LHCN-M2 (cell line): Measurements from ENCODE around the gene THSD8. TPM values are rescaled to one million over a fixed set of nuclear protein-coding genes. Genes with fewer than 3 reads are reported as not detected.
"Not testable (repeated sequence)": the region's sequence is repeated elsewhere in the genome, so short reads cannot be mapped to it uniquely, and the experiment has no call there.

ENCODE experiments used
- DNase-seq: peaks from one replicate; pipeline ENCODE4 v3.0.0-alpha.2; 2012; ENCODE audit warnings: low read depth
- total RNA-seq: library from RNA; depleted of rRNA; stranded (reverse); fragments of >200 nt; gene quantifications from 2 replicates; pipeline ENCODE4 v1.2.3, GENCODE V29; 2014

THSD8 gene
- total RNA-seq, 1 experiment from 2014 or later, result not detected

GRCh38 chr19:12825254-12826131 lies 23.6 kb downstream of the THSD8 start:
- no peak for DNase-seq

- no peak for DNase-seq
Measured at GRCh38 chr19:12828494-12828893, 26.6 kb downstream of the THSD8 start.

GRCh38 chr19:12833418-12833737 lies 31.5 kb downstream of the THSD8 start:
- no peak for DNase-seq

GRCh38 chr19:12833738-12834565 lies 32.1 kb downstream of the THSD8 start:
- no peak for DNase-seq

- DNase-seq, result no peak
Measured at GRCh38 chr19:12834566-12834943, 32.7 kb downstream of the THSD8 start, which contains the start of gene RTBDN. Gene RTBDN (minus strand): TSS chr19:12834579. CDS start chr19:12829979, 4,600 bp downstream.

- DNase-seq, result no peak
Measured at GRCh38 chr19:12834976-12835757, 33.3 kb downstream of the THSD8 start.

- DNase-seq, result no peak
Measured at GRCh38 chr19:12836529-12836863, 34.6 kb downstream of the THSD8 start.

GRCh38 chr19:12837225-12837624 lies 35.4 kb downstream of the THSD8 start:
- no peak for DNase-seq

- DNase-seq, result no peak
Measured at GRCh38 chr19:12838182-12838885, 36.5 kb downstream of the THSD8 start, which contains the start of gene MAST1. Gene MAST1 (plus strand): TSS chr19:12838515. CDS start chr19:12838573, 58 bp downstream.

GRCh38 chr19:12838886-12839756 lies 37.3 kb downstream of the THSD8 start:
- DNase-seq, result no peak

GRCh38 chr19:12840091-12841079 lies 38.5 kb downstream of the THSD8 start:
- peak; percentile 61 for DNase-seq

GRCh38 chr19:12841094-12841493 lies 39.2 kb downstream of the THSD8 start:
- no peak for DNase-seq

GRCh38 chr19:12842511-12842910 lies 40.6 kb downstream of the THSD8 start:
- no peak for DNase-seq

GRCh38 chr19:12843328-12843727 lies 41.5 kb downstream of the THSD8 start:
- no peak for DNase-seq

GRCh38 chr19:12843999-12844732 lies 42.3 kb downstream of the THSD8 start:
- DNase-seq, result no peak

GRCh38 chr19:12846613-12847012 lies 44.7 kb downstream of the THSD8 start:
- DNase-seq, result not testable (repeated sequence)

GRCh38 chr19:12847159-12848139 lies 45.6 kb downstream of the THSD8 start:
- DNase-seq, result peak; percentile 64
